ENCODE data around the gene KCNQ1OT1. TPM values are rescaled to one million over a fixed set of nuclear protein-coding genes. Genes with fewer than 3 reads are reported as not detected.

Gene KCNQ1OT1
- total RNA-seq, 1 experiment from 2014 or later = 1.2 TPM

DNA sequence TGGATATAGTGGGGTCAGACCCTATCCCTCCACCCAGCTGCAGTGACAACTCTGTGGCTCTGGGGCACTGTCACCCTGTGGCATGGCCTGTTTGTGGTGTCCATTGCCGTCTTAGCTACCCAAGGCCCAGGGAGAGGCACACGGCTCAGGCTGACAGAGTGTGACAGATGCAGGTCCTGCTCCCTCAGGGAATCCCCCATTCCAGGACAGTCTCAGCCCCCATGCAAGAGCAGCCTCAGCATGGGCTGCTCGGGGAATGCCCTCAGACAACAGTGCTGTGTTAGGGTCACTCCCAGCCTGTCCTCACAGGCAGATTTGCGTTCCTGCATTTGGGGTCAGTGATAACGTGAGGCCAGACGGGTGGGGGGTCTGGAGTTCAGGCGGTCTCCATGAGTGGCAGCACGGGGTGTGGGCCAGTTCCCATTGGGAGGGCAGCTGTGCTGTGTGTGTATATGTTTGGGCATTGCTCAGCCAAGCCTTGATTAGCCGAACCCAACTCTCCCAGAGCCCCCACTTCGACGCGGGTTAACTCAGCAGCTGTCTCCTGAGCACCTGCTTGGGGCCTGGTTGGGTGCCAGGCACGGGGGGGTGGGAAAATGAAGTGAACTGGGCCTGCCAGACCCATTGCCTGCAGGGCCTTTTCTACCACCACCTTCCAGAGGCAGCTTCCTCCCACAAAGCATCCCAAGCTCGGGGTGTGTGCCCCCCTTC lies 5.3 kb upstream of the KCNQ1OT1 start:
- Mint-ChIP-seq H3K36me3 (ENCODE audit: insufficient read depth in 1 of 3, low read depth in 3 of 3) (peaks cover 2 to 20% (median 10%) of the 10 kb centered on the region in 3 experiments; a peak in 4 of 7 replicates), H3K9me3 (peaks cover 10 to 13% of the 10 kb centered on the region in 2 experiments; a peak in 4 of 5 replicates), H3K27ac (no peak overlapping the region; a peak in 1 of 7 replicates), H3K4me3 (no peak overlapping the region), H3K27me3 (ENCODE audit: low read depth) (peaks cover 93% of the 10 kb centered on the region), H3K4me1 (peaks cover 40 to 45% of the 10 kb centered on the region in 2 experiments)
- Histone ChIP-seq H3K79me2 (ENCODE audit: insufficient read depth, low read length) (no peaks in the 10 kb centered on the region), H3K14ac (ENCODE audit: insufficient read depth, low read length) (no peak overlapping the region), H3K56ac (ENCODE audit: insufficient read length, low read depth, low read length) (no peak overlapping the region), H2BK5ac (ENCODE audit: insufficient read length, low read length) (no peak overlapping the region), H3K27ac (ENCODE audit: insufficient read length, low read depth, low read length) (no peak overlapping the region), H2AFZ (ENCODE audit: low read length) (no peak overlapping the region), H2BK20ac (ENCODE audit: low read depth, low read length, poor library complexity, severe bottlenecking) (no peak overlapping the region), H2BK12ac (ENCODE audit: insufficient read length, low read depth, low read length) (no peak overlapping the region), H3K79me1 (ENCODE audit: insufficient read depth, low read depth, low read length, poor library complexity, severe bottlenecking) (no peaks in the 10 kb centered on the region), H4K91ac (ENCODE audit: insufficient read length, low read depth, low read length) (no peak overlapping the region), H4K5ac (ENCODE audit: insufficient read length, low read depth, low read length) (no peak overlapping the region), H3K9me3 (ENCODE audit: control insufficient read depth, low read depth, low read length) (no peaks in the 10 kb centered on the region), H3K9ac (ENCODE audit: extremely low read depth, insufficient read length, low read length) (no peak overlapping the region), H4K8ac (replicated peaks; ENCODE audit: insufficient read length, low read depth, low read length) (no peak overlapping the region), H2BK15ac (ENCODE audit: low read depth, low read length) (no peak overlapping the region), H3K18ac (ENCODE audit: insufficient read length, low read depth, low read length) (no peak overlapping the region), H3K27me3 (ENCODE audit: insufficient read depth, low read length) (peaks cover 2% of the 10 kb centered on the region; the same call in 1 of the 2 replicates), H2AK5ac (ENCODE audit: insufficient read length, low read length) (no peak overlapping the region), H2BK120ac (ENCODE audit: low read depth, low read length, poor library complexity, severe bottlenecking) (no peak overlapping the region), H3K4ac (ENCODE audit: low read depth, low read length) (no peak overlapping the region), H3K23me2 (ENCODE audit: insufficient read length, low read depth, low read length, poor library complexity, severe bottlenecking) (no peaks in the 10 kb centered on the region), H3K23ac (ENCODE audit: insufficient read length, low read depth, low read length) (no peak overlapping the region), H3K4me2 (ENCODE audit: insufficient read depth, insufficient read length, low read length) (no peak overlapping the region), H3K4me1 (ENCODE audit: insufficient read depth, low read length) (peaks cover 3% of the 10 kb centered on the region; the same call in 1 of the 2 replicates), H4K20me1 (ENCODE audit: control insufficient read depth, insufficient read depth, insufficient read length) (no peaks in the 10 kb centered on the region), H3T11ph (ENCODE audit: low read length) (no peak overlapping the region)
- WGBS (ENCODE audit: extremely low coverage, insufficient read length, low lambda C conversion rate) = no CpG with 5 or more reads among the region's 14 CpGs
- no peak for DNase-seq
- TF ChIP-seq, protein P1, sequence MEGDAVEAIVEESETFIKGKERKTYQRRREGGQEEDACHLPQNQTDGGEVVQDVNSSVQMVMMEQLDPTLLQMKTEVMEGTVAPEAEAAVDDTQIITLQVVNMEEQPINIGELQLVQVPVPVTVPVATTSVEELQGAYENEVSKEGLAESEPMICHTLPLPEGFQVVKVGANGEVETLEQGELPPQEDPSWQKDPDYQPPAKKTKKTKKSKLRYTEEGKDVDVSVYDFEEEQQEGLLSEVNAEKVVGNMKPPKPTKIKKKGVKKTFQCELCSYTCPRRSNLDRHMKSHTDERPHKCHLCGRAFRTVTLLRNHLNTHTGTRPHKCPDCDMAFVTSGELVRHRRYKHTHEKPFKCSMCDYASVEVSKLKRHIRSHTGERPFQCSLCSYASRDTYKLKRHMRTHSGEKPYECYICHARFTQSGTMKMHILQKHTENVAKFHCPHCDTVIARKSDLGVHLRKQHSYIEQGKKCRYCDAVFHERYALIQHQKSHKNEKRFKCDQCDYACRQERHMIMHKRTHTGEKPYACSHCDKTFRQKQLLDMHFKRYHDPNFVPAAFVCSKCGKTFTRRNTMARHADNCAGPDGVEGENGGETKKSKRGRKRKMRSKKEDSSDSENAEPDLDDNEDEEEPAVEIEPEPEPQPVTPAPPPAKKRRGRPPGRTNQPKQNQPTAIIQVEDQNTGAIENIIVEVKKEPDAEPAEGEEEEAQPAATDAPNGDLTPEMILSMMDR (conservative IDR thresholded peaks at IDR 0.05) = no peak
